GM12878 (cell line): ENCODE results near the gene KDM2A. TPM values are rescaled to one million over a fixed set of nuclear protein-coding genes. Genes with fewer than 3 reads are reported as not detected.

Experiments
- ATAC-seq: fragments of 200-7000 bp; cut with Tn5 transposase; 3 replicates; pipeline ENCODE4 v1.9.1; 2020; ENCODE audit warnings: mild to moderate bottlenecking, moderate library complexity
- BruUV-seq: library from RNA; stranded (reverse); fragments of 400-500 nt; replicated peaks from 2 replicates; lab custom pipeline; 2021; lab: Mats Ljungman, UMichigan
- CTCF ChIA-PET: fragments of 300-600 bp; sonication (Branson Sonifier 250); formaldehyde crosslinking; extraction: SDS; loops from one replicate; lab custom pipeline; 2021; ENCODE audit warnings: inconsistent platforms; lab: Yijun Ruan, JAX
- POLR2A ChIA-PET: fragments of 350-600 bp; formaldehyde crosslinking; extraction: SDS; loops from one replicate; lab custom pipeline; 2021; ENCODE audit warnings: inconsistent platforms; lab: Charles Lee
- RAD21 ChIA-PET: fragments of 300-600 bp; sonication (Branson Sonifier 250); formaldehyde crosslinking; loops from one replicate; lab custom pipeline; 2023; ENCODE audit warnings: antibody characterized with exemption; ENCODE audit not compliant: unreplicated experiment; lab: Charles Lee
- SMC1A ChIA-PET: fragments of 300-600 bp; sonication (Branson Sonifier 250); formaldehyde crosslinking; loops from one replicate; lab custom pipeline; 2023; ENCODE audit not compliant: unreplicated experiment, uncharacterized antibody; lab: Charles Lee
- DNase-seq: peaks from one replicate; pipeline ENCODE4 v3.0.0-alpha.2; 2011; ENCODE audit warnings: low read depth, low spot score
- FAIRE-seq: peaks from 3 replicates; lab custom pipeline; 2011; peaks lifted over from hg19 to GRCh38; lab: Jason Lieb, UNC
- H2AFZ ChIP-seq: 2 replicates; pipeline ENCODE4 v1.6.0; 2011; ENCODE audit warnings: low read depth, low read length, control low read depth; ENCODE audit not compliant: control insufficient read depth
- H3K27ac ChIP-seq: 2 replicates; pipeline ENCODE4 v1.5.1; 2011; ENCODE audit warnings: control low read depth; ENCODE audit not compliant: control insufficient read depth, insufficient read depth
- H3K27me3 ChIP-seq, 2 experiments: replicated peaks in 1 of 2; 2 replicates each; pipeline versions ENCODE4 v1.6.0 to v1.6.1; 2011; ENCODE audit warnings: low read length in 1 of 2; ENCODE audit not compliant: control insufficient read depth in 2 of 2, insufficient read depth in 2 of 2
- H3K36me3 ChIP-seq, 2 experiments: 2 replicates each; pipeline ENCODE4 v1.5.1; 2011; ENCODE audit warnings: low read length in 1 of 2; ENCODE audit not compliant: control insufficient read depth in 2 of 2, insufficient read depth in 2 of 2
- H3K4me1 ChIP-seq: 2 replicates; pipeline ENCODE4 v1.6.1; 2011; ENCODE audit warnings: mild to moderate bottlenecking, low read length, moderate library complexity, mixed read lengths; ENCODE audit not compliant: control insufficient read depth, insufficient read depth
- H3K4me2 ChIP-seq: 2 replicates; pipeline ENCODE4 v1.6.0; 2011; ENCODE audit warnings: control low read depth; ENCODE audit not compliant: control insufficient read depth, insufficient read depth
- H3K4me3 ChIP-seq: fragments of 200-600 bp; sonication (generic); 2 replicates; pipeline ENCODE4 v1.5.1; 2016
- H3K79me2 ChIP-seq: 2 replicates; pipeline ENCODE4 v1.6.0; 2011; ENCODE audit warnings: low read length; ENCODE audit not compliant: control insufficient read depth, insufficient read depth
- H3K9ac ChIP-seq: 2 replicates; pipeline ENCODE4 v1.8.0; 2011; ENCODE audit warnings: low read length, control low read depth, mixed read lengths; ENCODE audit not compliant: control insufficient read depth, insufficient read depth
- H3K9me3 ChIP-seq: replicated peaks from 3 replicates; pipeline ENCODE4 v1.5.1; 2011; ENCODE audit warnings: mild to moderate bottlenecking, low read length; ENCODE audit not compliant: control insufficient read depth, insufficient read depth
- H4K20me1 ChIP-seq: 2 replicates; pipeline ENCODE4 v1.6.0; 2011; ENCODE audit not compliant: control insufficient read depth, insufficient read depth
- CHD2 ChIP-seq: IDR thresholded peaks from 2 replicates; pipeline ENCODE4 v1.6.1; 2011; ENCODE audit warnings: low read depth, low read length, improper control_type of control experiment, borderline replicate concordance
- MEF2B ChIP-seq: fragments of 450-650 bp; IDR thresholded peaks from 2 replicates; pipeline ENCODE4 v1.6.1; 2018; ENCODE audit warnings: mild to moderate bottlenecking, moderate library complexity; ENCODE audit not compliant: partially characterized antibody, poor library complexity, severe bottlenecking
- NFYB ChIP-seq: IDR thresholded peaks from 2 replicates; pipeline ENCODE4 v1.6.1; 2011; ENCODE audit warnings: low read depth, mild to moderate bottlenecking, low read length, improper control_type of control experiment, moderate library complexity; ENCODE audit not compliant: insufficient read depth
- PBX3 ChIP-seq: IDR thresholded peaks from 2 replicates; pipeline ENCODE4 v1.6.1; 2011; ENCODE audit warnings: mild to moderate bottlenecking, low read depth, low read length, moderate library complexity; ENCODE audit not compliant: insufficient replicate concordance
- WGBS: methylation state at CpG from one replicate; pipeline ENCODE4 v1.1.6; 2016; ENCODE audit warnings: low lambda C conversion rate; ENCODE audit not compliant: insufficient replicate concordance, insufficient coverage; ENCODE audit errors: missing lambda C conversion rate; 5-methylcytosine and 5-hydroxymethylcytosine counted together
- in situ Hi-C: fragments of 300-500 bp; cut with MboI; formaldehyde crosslinking; loops from 9 replicates; pipeline ENCODE4 v1.14.3; 2018; ENCODE audit warnings: mixed read lengths
- intact Hi-C: fragments of 100-400 bp; cut with micrococcal nuclease; formaldehyde crosslinking; loops from one replicate; pipeline ENCODE4 v1.14.2; 2022; ENCODE audit not compliant: unreplicated experiment
- polyA plus RNA-seq, 11 experiments: library from polyadenylated mRNA; depleted of rRNA in 4 of 11; unstranded in 6 of 11; stranded (reverse) in 5 of 11; fragments of >200 nt; fragmentation: Nextera tagmentation in 4 of 11; fragmentation: Illumina TruSeq in 1 of 11; extraction: Ambion mirVana in 4 of 11; extraction: Trizol in 1 of 11; gene quantifications; 1 replicate in 1 of 11; 2 replicates in 10 of 11; pipeline versions ENCODE4 v1.2.1 to v1.2.3, GENCODE V29; 2011 to 2016; ENCODE audit warnings: inconsistent platforms in 2 of 11, missing spikeins in 2 of 11, low read depth in 1 of 11
- total RNA-seq, 4 experiments: library from RNA; depleted of rRNA in 3 of 4; stranded (reverse); fragments of >200 nt in 3 of 4; fragmentation: Illumina TruSeq in 1 of 4; extraction: Trizol in 1 of 4; gene quantifications; 2 replicates each; pipeline versions ENCODE4 v1.2.1 to v1.2.3, GENCODE V29; 2013 to 2021
- TF ChIP-seq, protein P1 (sequence below): fragments of 450-650 bp; IDR thresholded peaks from 2 replicates; pipeline ENCODE4 v1.6.1; 2017; ENCODE audit warnings: mild to moderate bottlenecking

The KDM2A gene
- total and polyA plus RNA-seq, 10 of the 15 experiments (the other 5 are each of a cell fraction or from before 2014, with no cell fraction given): 10.5 to 69.3 (median 41.6) TPM

- Histone ChIP-seq H3K4me3 (no peak overlapping the region), H3K27me3 (no peaks in the 10 kb centered on the region), H3K4me1 (peaks cover 17% of the 10 kb centered on the region), H3K36me3 (peaks cover 26 to 79% of the 10 kb centered on the region in 2 experiments), H3K79me2 (peaks cover 17% of the 10 kb centered on the region), H3K9me3 (no peaks in the 10 kb centered on the region), H3K27ac (no peak overlapping the region), H4K20me1 (no peaks in the 10 kb centered on the region), H3K4me2 (no peak overlapping the region), H3K9ac (no peak overlapping the region), H2AFZ (no peak overlapping the region)
- CTCF ChIA-PET: no interaction called here
- in situ Hi-C loops: no loop called here
- SMC1A ChIA-PET: no interaction called here
- no TSS peak for BruUV-seq
- DNase-seq (no peak), FAIRE-seq (no peak), ATAC-seq (no peak)
- 93% methylated on average over 19 of the region's 20 CpGs for WGBS
- POLR2A ChIA-PET: interaction anchor here (1.0 kb wide), 1 partner anchor 154 kb away, joined by 4 read pairs; no protein-coding TSS in a partner anchor
- intact Hi-C loops: no loop called here
- TF ChIP-seq PBX3 (no peak), NFYB (no peak), MEF2B (no peak), CHD2 (no peak)
- TF ChIP-seq, protein P1, sequence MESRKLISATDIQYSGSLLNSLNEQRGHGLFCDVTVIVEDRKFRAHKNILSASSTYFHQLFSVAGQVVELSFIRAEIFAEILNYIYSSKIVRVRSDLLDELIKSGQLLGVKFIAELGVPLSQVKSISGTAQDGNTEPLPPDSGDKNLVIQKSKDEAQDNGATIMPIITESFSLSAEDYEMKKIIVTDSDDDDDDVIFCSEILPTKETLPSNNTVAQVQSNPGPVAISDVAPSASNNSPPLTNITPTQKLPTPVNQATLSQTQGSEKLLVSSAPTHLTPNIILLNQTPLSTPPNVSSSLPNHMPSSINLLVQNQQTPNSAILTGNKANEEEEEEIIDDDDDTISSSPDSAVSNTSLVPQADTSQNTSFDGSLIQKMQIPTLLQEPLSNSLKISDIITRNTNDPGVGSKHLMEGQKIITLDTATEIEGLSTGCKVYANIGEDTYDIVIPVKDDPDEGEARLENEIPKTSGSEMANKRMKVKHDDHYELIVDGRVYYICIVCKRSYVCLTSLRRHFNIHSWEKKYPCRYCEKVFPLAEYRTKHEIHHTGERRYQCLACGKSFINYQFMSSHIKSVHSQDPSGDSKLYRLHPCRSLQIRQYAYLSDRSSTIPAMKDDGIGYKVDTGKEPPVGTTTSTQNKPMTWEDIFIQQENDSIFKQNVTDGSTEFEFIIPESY: no peak
- RAD21 ChIA-PET: no interaction called here
These were observed 163.3 kb downstream of the KDM2A start for GRCh38 chr11:67282155-67282875.
